Measurements from ENCODE around the gene RABGAP1L. TPM values are rescaled to one million over a fixed set of nuclear protein-coding genes. Genes with fewer than 3 reads are reported as not detected.

RABGAP1L gene
- total and polyA plus RNA-seq, 4 donors: 4.8 to 53.5 (median 18.8) TPM

- no peaks in the 10 kb centered on the region for H3K9me3 ChIP-seq (ENCODE audit: control insufficient read depth in 4 of 4, low read length in 3 of 4)
- H3K4me3 ChIP-seq (ENCODE audit: low read depth in 1 of 3, low read length in 3 of 3): no peak overlapping the region
- DNase-seq (ENCODE audit: low spot score): no peak
- TF ChIP-seq TAF1 (conservative IDR thresholded peaks at IDR 0.05) (no peak), ZBTB33 (IDR thresholded peaks at IDR 0.05) (no peak), YY1 (IDR thresholded peaks at IDR 0.05) (no peak), GABPA (IDR thresholded peaks at IDR 0.05 in 1 of 2, conservative IDR thresholded peaks at IDR 0.05 in 1 of 2) (no peak), REST (IDR thresholded peaks at IDR 0.05) (no peak), FOXA2 (IDR thresholded peaks at IDR 0.05) (no peak), RXRA (IDR thresholded peaks at IDR 0.05) (no peak), FOXA1 (IDR thresholded peaks at IDR 0.05) (no peak), SP1 (IDR thresholded peaks at IDR 0.05) (no peak), RAD21 (IDR thresholded peaks at IDR 0.05) (no peak), JUND (IDR thresholded peaks at IDR 0.05) (no peak), NR2F2 (IDR thresholded peaks at IDR 0.05) (no peak), HNF4G (IDR thresholded peaks at IDR 0.05) (no peak), EGR1 (IDR thresholded peaks at IDR 0.05; ENCODE audit: low read depth in 2 of 2) (no peak), ATF3 (IDR thresholded peaks at IDR 0.05) (no peak), HNF4A (conservative IDR thresholded peaks at IDR 0.05) (no peak)
- TF ChIP-seq, protein P1, sequence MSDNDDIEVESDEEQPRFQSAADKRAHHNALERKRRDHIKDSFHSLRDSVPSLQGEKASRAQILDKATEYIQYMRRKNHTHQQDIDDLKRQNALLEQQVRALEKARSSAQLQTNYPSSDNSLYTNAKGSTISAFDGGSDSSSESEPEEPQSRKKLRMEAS (IDR thresholded peaks at IDR 0.05): no peak
- TF ChIP-seq, protein P2, sequence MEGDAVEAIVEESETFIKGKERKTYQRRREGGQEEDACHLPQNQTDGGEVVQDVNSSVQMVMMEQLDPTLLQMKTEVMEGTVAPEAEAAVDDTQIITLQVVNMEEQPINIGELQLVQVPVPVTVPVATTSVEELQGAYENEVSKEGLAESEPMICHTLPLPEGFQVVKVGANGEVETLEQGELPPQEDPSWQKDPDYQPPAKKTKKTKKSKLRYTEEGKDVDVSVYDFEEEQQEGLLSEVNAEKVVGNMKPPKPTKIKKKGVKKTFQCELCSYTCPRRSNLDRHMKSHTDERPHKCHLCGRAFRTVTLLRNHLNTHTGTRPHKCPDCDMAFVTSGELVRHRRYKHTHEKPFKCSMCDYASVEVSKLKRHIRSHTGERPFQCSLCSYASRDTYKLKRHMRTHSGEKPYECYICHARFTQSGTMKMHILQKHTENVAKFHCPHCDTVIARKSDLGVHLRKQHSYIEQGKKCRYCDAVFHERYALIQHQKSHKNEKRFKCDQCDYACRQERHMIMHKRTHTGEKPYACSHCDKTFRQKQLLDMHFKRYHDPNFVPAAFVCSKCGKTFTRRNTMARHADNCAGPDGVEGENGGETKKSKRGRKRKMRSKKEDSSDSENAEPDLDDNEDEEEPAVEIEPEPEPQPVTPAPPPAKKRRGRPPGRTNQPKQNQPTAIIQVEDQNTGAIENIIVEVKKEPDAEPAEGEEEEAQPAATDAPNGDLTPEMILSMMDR (IDR thresholded peaks at IDR 0.05; ENCODE audit: low read depth, low read length, missing input control): no peak
- H3K27ac ChIP-seq (ENCODE audit: low read depth in 1 of 2, low read length in 2 of 2): no peak overlapping the region
- H3K36me3 ChIP-seq (ENCODE audit: control insufficient read depth in 4 of 4, insufficient read depth in 3 of 4, low read depth in 1 of 4, low read length in 3 of 4): no peaks in the 10 kb centered on the region
- 97% methylated on average over 1 of the region's 1 CpG for WGBS
- no peak overlapping the region for H3K9ac ChIP-seq (ENCODE audit: low read depth in 1 of 2, low read length in 2 of 2)
- H3K27me3 ChIP-seq (ENCODE audit: control insufficient read depth in 4 of 4, insufficient read depth in 4 of 4, low read length in 3 of 4): no peaks in the 10 kb centered on the region
- peaks cover 0 to 1% (median 0%) of the 10 kb centered on the region in 4 donors for H3K4me1 ChIP-seq (ENCODE audit: control insufficient read depth in 4 of 4, insufficient read depth in 4 of 4, low read length in 3 of 4)
Measured at GRCh38 chr1:174276087-174276486, 116.8 kb downstream of the RABGAP1L start.

All from liver (tissue), 9 donors.